ENCODE results near the gene DOCK9.
"Not testable (repeated sequence)": the region's sequence is repeated elsewhere in the genome, so short reads cannot be mapped to it uniquely, and the experiment has no call there.

Gene DOCK9

DNA sequence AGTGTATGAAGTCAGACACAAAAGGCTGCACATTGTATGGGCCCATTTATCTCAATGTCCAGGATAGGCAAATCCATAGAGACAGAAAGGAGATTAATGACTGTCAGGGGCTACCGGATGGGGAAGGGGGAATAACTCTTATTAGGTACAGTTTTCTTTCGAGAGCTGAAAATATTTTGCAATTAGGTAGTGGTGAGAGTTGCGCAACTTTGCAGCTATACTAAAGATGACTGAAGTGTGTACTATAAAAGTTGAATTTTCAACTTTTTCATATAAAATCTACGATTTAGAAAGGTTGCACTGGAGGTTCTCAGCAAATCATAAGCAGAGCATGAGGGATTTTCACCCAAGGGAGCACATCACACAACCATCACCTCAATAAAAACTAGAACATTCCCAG is 209.3 kb downstream of the DOCK9 start:
- DNase-seq (ENCODE audit: insufficient read length, low spot score): no peak
- no peak for FAIRE-seq
- TF ChIP-seq POU2F2 (IDR thresholded peaks at IDR 0.05; ENCODE audit: low read depth, low read length) (no peak), POLR2AphosphoS5 (IDR thresholded peaks at IDR 0.05; ENCODE audit: low read depth, low read length) (no peak), POLR2A (IDR thresholded peaks at IDR 0.05; ENCODE audit: low read depth, low read length) (no peak), PAX5 (IDR thresholded peaks at IDR 0.05; ENCODE audit: insufficient read depth, low read length, severe bottlenecking) (no peak), TAF1 (IDR thresholded peaks at IDR 0.05; ENCODE audit: low read depth, low read length) (no peak), SPI1 (IDR thresholded peaks at IDR 0.05; ENCODE audit: low read depth, low read length) (no peak)

DNA sequence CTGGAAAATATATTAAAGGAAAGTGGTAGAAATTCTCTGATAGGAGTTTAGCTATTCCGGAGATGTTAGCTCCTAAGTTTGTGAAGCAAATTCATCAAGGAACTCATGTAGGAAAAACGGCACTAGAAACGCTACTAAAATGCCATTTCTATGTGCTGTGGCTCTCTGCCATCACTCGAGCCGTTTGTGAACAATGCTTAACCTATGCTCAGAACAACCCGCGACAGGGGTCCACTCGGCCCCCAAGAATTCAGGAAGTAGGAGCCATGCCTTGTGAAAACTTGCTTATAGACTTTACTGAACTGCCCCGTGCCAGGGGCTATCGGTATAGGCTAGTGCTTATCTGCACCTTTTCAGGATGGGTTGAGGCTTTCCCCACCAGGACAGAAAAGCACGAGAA is 211.2 kb downstream of the DOCK9 start:
- FAIRE-seq (no peak), DNase-seq (ENCODE audit: insufficient read length, low spot score) (no peak)
- TF ChIP-seq SPI1 (IDR thresholded peaks at IDR 0.05; ENCODE audit: low read depth, low read length) (no peak), POU2F2 (IDR thresholded peaks at IDR 0.05; ENCODE audit: low read depth, low read length) (no peak), POLR2A (IDR thresholded peaks at IDR 0.05; ENCODE audit: low read depth, low read length) (no peak), PAX5 (IDR thresholded peaks at IDR 0.05; ENCODE audit: insufficient read depth, low read length, severe bottlenecking) (no peak), TAF1 (IDR thresholded peaks at IDR 0.05; ENCODE audit: low read depth, low read length) (no peak), POLR2AphosphoS5 (IDR thresholded peaks at IDR 0.05; ENCODE audit: low read depth, low read length) (no peak)

DNA sequence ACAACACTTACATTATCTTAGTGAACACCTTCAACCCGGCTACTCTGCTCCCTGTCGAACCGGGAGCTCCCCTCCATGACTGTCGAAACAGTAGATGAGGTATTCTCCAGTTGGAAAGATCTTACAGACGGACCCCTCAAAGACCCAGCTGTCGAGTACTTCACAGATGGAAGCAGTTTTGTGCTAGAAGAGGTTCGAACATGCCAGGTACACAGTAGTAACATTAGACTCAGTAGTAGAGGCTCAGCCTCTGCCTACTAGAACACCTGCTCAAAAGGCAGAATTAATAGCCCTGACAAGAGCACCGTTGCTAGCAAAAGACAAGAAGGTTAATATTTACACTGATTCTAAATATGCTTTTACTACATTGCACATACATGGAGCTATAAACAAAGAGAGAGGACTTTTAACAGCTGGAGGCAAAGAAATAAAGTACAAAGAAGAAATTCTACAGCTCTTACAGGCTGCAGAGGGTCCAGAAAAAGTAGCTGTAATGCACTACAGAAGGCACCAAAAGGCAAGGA is 211.8 kb downstream of the DOCK9 start:
- FAIRE-seq: no peak
- TF ChIP-seq TAF1 (IDR thresholded peaks at IDR 0.05; ENCODE audit: low read depth, low read length) (no peak), POLR2A (IDR thresholded peaks at IDR 0.05; ENCODE audit: low read depth, low read length) (no peak), SPI1 (IDR thresholded peaks at IDR 0.05; ENCODE audit: low read depth, low read length) (no peak), POLR2AphosphoS5 (IDR thresholded peaks at IDR 0.05; ENCODE audit: low read depth, low read length) (no peak), PAX5 (IDR thresholded peaks at IDR 0.05; ENCODE audit: insufficient read depth, low read length, severe bottlenecking) (no peak), POU2F2 (IDR thresholded peaks at IDR 0.05; ENCODE audit: low read depth, low read length) (no peak)
- DNase-seq (ENCODE audit: insufficient read length, low spot score): no peak

DNA sequence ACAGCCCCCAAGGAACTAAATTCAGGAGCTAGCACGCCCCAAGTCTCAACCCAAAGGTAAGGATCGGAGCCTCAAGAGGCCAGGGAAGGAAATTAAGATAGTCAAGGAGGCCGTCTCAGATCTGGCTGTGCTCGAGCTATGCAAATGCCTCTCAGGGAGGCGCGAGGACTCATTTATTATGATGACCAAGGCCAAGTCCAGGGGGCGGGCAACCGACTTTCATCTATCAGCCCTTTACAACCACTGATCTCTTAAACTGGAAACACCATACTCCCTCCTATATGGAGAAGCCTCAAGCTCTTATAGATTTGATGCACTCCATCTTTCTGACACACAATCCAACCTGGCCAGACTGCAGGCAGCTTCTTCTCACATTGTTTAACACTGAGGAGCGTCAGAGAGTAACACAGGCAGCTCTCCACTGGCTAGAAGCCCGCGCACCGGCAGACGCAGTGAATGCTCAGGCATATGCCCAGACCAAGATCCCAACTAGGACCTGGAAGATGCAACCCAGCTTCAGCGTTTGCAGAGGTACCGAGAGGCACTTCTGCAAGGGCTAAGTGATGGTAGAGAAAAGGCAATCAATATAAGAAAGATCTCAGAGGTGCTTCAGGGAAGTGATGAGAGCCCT is 215.8 kb downstream of the DOCK9 start:
- no peak for FAIRE-seq

DNA sequence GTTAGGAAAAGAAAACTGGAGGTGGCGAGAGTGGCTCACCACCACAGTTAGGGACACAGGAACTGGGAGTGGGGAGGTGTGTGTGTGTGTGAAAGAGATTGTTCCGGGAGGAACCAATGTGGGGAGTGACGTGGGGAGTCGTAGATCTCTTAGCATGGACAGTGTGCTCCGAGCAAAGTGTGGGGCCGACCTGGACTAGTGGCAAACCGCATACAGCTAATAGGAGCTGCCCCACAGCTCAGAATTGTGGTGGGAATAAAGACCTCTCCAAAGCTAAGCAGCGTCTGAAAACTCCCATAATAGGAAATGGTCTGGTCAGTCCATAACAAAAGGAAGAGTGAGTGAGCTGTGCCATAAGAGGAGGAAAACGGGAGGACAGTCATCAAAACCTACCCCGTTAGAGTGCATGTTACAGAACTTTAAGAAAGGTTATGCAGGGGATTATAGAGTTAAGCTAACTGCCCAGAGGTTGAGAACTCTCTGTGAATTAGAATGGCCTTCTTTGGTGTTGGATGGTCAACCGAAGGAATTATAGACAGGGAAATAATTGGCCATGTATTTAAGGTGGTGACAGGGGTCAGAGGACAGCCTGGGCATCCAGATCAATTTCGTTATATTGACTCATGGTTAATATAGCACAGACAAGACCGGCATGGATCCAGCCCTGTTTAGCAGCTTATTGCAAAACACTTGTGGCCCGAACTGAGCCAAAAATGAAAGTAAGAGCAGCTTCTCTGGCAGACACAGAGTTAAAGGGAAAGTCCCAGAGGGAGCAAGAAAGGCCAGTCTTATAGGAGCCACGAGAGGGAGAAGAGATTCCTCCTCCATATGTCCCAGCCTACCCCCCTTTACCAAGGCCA is 216.5 kb downstream of the DOCK9 start:
- peak; percentile 47 for FAIRE-seq
- no peak for DNase-seq (ENCODE audit: insufficient read length, low spot score)
- no peak for TF ChIP-seq TAF1 (IDR thresholded peaks at IDR 0.05; ENCODE audit: low read depth, low read length)
- no peak for TF ChIP-seq SPI1 (IDR thresholded peaks at IDR 0.05; ENCODE audit: low read depth, low read length)
- no peak for TF ChIP-seq POLR2AphosphoS5 (IDR thresholded peaks at IDR 0.05; ENCODE audit: low read depth, low read length)
- TF ChIP-seq POU2F2 (IDR thresholded peaks at IDR 0.05; ENCODE audit: low read depth, low read length): no peak
- no peak for TF ChIP-seq PAX5 (IDR thresholded peaks at IDR 0.05; ENCODE audit: insufficient read depth, low read length, severe bottlenecking)
- no peak for TF ChIP-seq POLR2A (IDR thresholded peaks at IDR 0.05; ENCODE audit: low read depth, low read length)

More for the DNA sequence above, 215.8 kb downstream of the DOCK9 start:
- TF ChIP-seq TAF1 (IDR thresholded peaks at IDR 0.05; ENCODE audit: low read depth, low read length) (no peak), PAX5 (IDR thresholded peaks at IDR 0.05; ENCODE audit: insufficient read depth, low read length, severe bottlenecking) (no peak), POLR2A (IDR thresholded peaks at IDR 0.05; ENCODE audit: low read depth, low read length) (no peak), POU2F2 (IDR thresholded peaks at IDR 0.05; ENCODE audit: low read depth, low read length) (no peak), SPI1 (IDR thresholded peaks at IDR 0.05; ENCODE audit: low read depth, low read length) (no peak), POLR2AphosphoS5 (IDR thresholded peaks at IDR 0.05; ENCODE audit: low read depth, low read length) (no peak)
- DNase-seq (ENCODE audit: insufficient read length, low spot score): no peak

DNA sequence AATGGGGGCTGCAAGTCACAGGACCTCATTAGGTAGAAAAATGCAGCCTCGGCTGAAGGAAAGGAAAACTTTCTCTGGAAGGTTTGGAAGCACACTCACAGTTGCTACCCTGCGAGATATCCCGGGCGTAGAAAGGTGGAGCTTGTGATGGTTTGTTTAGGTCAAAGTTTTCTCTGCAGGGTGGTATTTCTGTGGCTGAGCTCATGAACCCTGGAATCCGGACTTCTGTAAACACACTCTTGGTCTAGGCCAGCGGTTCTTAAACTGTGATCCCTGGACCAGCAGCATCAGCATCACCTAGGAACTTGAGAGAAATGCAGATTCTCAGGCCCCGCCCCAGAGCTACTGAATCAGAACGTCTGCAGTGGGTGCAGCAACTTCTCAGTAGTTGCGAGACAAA is 222.1 kb downstream of the DOCK9 start:
- no peak for TF ChIP-seq POU2F2 (IDR thresholded peaks at IDR 0.05; ENCODE audit: low read depth, low read length)
- no peak for TF ChIP-seq PAX5 (IDR thresholded peaks at IDR 0.05; ENCODE audit: insufficient read depth, low read length, severe bottlenecking)
- no peak for TF ChIP-seq POLR2AphosphoS5 (IDR thresholded peaks at IDR 0.05; ENCODE audit: low read depth, low read length)
- no peak for TF ChIP-seq SPI1 (IDR thresholded peaks at IDR 0.05; ENCODE audit: low read depth, low read length)
- no peak for TF ChIP-seq TAF1 (IDR thresholded peaks at IDR 0.05; ENCODE audit: low read depth, low read length)
- no peak for TF ChIP-seq POLR2A (IDR thresholded peaks at IDR 0.05; ENCODE audit: low read depth, low read length)
- no peak for FAIRE-seq
- no peak for DNase-seq (ENCODE audit: insufficient read length, low spot score)

DNA sequence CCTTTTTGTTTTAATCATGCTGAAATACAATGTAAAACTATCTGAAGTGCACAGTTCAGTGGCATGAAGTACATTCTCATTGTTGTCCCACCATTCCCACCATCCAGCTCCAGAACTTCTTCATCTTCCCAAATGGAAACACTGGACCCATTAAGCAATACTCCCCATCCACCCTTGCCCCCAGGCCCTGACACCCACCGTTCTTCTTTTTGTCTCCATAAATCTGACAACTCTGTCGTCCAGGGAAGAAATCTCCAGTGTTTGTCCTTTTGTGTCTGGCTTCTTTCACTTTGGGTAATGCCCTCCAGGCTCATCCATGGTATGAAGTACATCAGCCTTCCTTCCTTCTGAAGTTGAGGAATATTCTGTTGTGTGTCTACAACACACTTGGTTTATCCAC is 222.7 kb downstream of the DOCK9 start:
- no peak for FAIRE-seq
- no peak for DNase-seq (ENCODE audit: insufficient read length, low spot score)
- TF ChIP-seq PAX5 (IDR thresholded peaks at IDR 0.05; ENCODE audit: insufficient read depth, low read length, severe bottlenecking): no peak
- TF ChIP-seq POLR2AphosphoS5 (IDR thresholded peaks at IDR 0.05; ENCODE audit: low read depth, low read length): no peak

DNA sequence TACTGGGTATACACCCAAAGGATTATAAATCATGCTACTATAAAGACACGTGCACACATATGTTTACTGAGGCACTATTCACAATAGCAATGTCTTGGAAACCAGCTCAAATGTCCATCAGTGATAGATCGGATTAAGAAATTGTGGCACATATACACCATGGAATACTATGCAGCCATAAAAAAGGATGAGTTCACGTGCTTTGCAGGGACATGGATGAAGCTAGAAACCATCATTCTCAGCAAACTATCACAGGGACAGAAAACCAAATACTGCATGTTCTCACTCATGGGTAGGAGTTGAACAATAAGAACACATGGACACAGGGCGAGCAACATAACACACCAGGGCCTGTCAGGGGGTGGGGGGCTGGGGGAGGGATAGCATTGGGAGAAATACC is 223.4 kb downstream of the DOCK9 start:
- not testable (repeated sequence) for DNase-seq (ENCODE audit: insufficient read length, low spot score); FAIRE-seq

DNA sequence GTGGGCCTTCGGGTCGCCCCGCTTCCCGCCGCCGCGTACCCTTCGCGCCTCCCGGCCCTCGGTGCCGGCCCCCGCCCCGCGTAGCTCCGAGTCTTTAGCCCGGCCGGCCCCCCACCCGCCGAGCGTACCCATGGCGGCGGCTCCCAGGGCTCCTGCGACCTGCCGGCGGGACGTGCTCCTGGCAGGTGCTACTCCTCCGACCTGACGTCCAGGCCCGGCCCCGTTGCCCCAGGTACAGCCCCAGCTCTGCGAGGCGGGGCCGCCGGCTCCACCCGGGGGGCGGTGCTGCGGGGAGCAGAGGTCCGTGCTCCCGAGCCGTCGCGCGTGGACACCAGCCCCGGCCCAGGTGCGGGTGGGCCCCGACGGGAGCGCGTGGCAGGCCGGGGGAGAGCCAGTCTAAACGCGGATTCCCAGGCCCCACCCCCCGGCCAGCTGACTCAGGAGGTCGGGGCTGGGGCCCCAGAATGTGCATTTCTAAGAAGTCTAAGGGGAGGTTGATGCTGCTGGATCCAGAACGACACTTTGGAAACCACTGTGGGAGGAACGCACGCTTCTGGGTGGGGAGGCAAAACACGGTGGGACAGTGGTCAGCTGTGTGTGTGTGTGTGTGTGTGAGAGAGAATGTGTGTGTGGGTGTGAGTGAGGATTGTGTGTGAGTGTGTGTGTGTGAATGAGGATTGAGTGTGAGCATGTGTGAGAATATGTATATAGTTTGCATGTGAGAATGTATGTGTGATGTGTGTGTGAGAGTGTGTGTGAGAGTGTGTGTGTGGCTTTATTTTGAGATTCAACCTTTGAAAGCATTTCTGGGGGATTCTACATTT is 225.2 kb downstream of the DOCK9 start, which contains the start of gene SLC15A1:
Gene SLC15A1 (minus strand): TSS at position 206 of the 824 bp plus-strand sequence. CDS start 74 bp downstream, at position 132.
- FAIRE-seq (peak; percentile 45), DNase-seq (ENCODE audit: insufficient read length, low spot score) (no peak)
- TF ChIP-seq POLR2A (IDR thresholded peaks at IDR 0.05; ENCODE audit: low read depth, low read length) (no peak), TAF1 (IDR thresholded peaks at IDR 0.05; ENCODE audit: low read depth, low read length) (no peak), PAX5 (IDR thresholded peaks at IDR 0.05; ENCODE audit: insufficient read depth, low read length, severe bottlenecking) (no peak), POU2F2 (IDR thresholded peaks at IDR 0.05; ENCODE audit: low read depth, low read length) (no peak), POLR2AphosphoS5 (IDR thresholded peaks at IDR 0.05; ENCODE audit: low read depth, low read length) (no peak), SPI1 (IDR thresholded peaks at IDR 0.05; ENCODE audit: low read depth, low read length) (no peak)
